Measurements from ENCODE around the gene VRK1. TPM values are rescaled to one million over a fixed set of nuclear protein-coding genes. Genes with fewer than 3 reads are reported as not detected.

VRK1 gene
- total RNA-seq, 4 donors from 2014 or later: 3.8 to 7.0 (median 5.4) TPM

DNA sequence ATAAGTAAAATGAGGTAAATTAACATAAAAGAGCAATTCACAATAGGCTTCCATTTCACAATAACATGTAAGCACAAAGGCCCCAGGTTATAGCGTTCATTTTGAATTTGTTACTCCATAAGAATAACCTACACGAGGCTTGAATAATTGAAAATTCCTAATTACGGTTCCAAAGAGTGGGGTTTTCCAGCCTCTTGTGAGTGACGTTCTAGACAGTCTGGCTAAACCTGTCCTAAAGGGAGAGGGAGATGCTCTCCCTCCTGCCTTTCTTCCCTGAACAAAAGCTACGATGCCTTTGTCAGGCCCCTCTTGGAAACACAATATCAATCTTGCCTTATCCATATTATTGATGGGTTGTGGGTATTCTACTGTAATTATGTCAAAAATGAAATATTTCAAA lies 24.3 kb upstream of the VRK1 start:
- Histone ChIP-seq H3K4me3 (no peak overlapping the region), H3K36me3 (no peaks in the 10 kb centered on the region), H3K27ac (no peak overlapping the region), H3K4me1 (no peaks in the 10 kb centered on the region), H3K27me3 (no peaks in the 10 kb centered on the region), H3K9me3 (no peaks in the 10 kb centered on the region)
- ATAC-seq (no peak), DNase-seq (no peak)
- in situ Hi-C loops (cut with MboI; ENCODE audit: low sequenced_read_pairs in 4 of 4): no loop called here
- no peak for TF ChIP-seq POLR2A (IDR thresholded peaks at IDR 0.05)
- TF ChIP-seq, protein P1, sequence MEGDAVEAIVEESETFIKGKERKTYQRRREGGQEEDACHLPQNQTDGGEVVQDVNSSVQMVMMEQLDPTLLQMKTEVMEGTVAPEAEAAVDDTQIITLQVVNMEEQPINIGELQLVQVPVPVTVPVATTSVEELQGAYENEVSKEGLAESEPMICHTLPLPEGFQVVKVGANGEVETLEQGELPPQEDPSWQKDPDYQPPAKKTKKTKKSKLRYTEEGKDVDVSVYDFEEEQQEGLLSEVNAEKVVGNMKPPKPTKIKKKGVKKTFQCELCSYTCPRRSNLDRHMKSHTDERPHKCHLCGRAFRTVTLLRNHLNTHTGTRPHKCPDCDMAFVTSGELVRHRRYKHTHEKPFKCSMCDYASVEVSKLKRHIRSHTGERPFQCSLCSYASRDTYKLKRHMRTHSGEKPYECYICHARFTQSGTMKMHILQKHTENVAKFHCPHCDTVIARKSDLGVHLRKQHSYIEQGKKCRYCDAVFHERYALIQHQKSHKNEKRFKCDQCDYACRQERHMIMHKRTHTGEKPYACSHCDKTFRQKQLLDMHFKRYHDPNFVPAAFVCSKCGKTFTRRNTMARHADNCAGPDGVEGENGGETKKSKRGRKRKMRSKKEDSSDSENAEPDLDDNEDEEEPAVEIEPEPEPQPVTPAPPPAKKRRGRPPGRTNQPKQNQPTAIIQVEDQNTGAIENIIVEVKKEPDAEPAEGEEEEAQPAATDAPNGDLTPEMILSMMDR (IDR thresholded peaks at IDR 0.05 in 4 of 5, conservative IDR thresholded peaks at IDR 0.05 in 1 of 5): no peak
- intact Hi-C loops (cut with DNase I; ENCODE audit: low total_unique reads): no loop called here

DNA sequence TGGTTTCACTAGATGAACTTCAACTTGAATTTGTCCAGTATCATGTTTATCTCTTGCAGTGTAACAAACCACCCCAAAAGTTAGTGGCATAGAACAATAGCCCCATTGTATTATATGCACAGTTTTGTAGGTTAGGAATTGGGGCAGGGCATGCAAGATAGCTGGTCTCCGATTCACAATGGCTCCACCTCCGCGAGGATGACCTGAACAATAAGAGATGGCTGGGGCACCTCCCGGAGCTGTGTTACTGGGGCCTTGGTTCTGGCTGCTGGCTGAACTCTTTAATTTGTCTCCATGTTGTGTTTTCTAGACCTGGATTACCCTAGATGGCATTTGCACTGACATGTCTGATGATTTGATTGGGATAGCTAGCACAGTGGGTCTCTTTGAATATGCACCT lies 20.4 kb upstream of the VRK1 start:
- DNase-seq: no peak
- in situ Hi-C loops (cut with MboI; ENCODE audit: low sequenced_read_pairs in 4 of 4) (no loop called here), intact Hi-C loops (cut with DNase I; ENCODE audit: low total_unique reads) (no loop called here)
- no peaks in the 10 kb centered on the region for H3K9me3 ChIP-seq
- H3K27me3 ChIP-seq: no peaks in the 10 kb centered on the region
- no peaks in the 10 kb centered on the region for H3K36me3 ChIP-seq
- TF ChIP-seq, protein P1 (IDR thresholded peaks at IDR 0.05 in 4 of 5, conservative IDR thresholded peaks at IDR 0.05 in 1 of 5): no peak
- TF ChIP-seq POLR2A (IDR thresholded peaks at IDR 0.05): no peak
- no peak overlapping the region for H3K4me3 ChIP-seq
- no peak overlapping the region for H3K27ac ChIP-seq
- no peak for ATAC-seq
- H3K4me1 ChIP-seq: no peaks in the 10 kb centered on the region

DNA sequence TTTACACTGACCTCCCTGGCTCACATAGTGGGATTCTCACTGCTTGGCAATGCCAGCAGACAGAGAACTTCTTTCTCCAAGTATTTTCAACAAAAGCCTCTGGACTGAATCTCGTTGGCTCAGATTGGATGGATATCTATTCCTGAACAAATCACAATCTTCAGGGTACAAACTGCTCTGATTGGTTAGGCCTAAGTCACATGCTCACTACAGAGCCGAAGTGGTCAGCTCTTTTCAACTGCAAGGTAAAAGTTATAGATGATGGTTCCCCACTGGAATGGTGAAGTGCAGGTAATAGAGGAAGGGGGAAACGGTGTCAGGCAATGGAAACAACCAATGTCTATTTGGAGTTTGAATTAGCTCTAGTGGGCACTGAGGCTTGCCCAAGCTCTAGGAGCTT lies 16.7 kb upstream of the VRK1 start:
- no peaks in the 10 kb centered on the region for H3K36me3 ChIP-seq
- intact Hi-C loops (cut with DNase I; ENCODE audit: low total_unique reads): no loop called here
- in situ Hi-C loops (cut with MboI; ENCODE audit: low sequenced_read_pairs in 4 of 4): no loop called here
- no peaks in the 10 kb centered on the region for H3K27me3 ChIP-seq
- no peaks in the 10 kb centered on the region for H3K9me3 ChIP-seq
- DNase-seq: no peak
- no peaks in the 10 kb centered on the region for H3K4me1 ChIP-seq
- ATAC-seq: no peak
- no peak overlapping the region for H3K4me3 ChIP-seq
- H3K27ac ChIP-seq: no peak overlapping the region
- TF ChIP-seq, protein P1 (IDR thresholded peaks at IDR 0.05 in 4 of 5, conservative IDR thresholded peaks at IDR 0.05 in 1 of 5): no peak
- TF ChIP-seq POLR2A (IDR thresholded peaks at IDR 0.05): no peak

DNA sequence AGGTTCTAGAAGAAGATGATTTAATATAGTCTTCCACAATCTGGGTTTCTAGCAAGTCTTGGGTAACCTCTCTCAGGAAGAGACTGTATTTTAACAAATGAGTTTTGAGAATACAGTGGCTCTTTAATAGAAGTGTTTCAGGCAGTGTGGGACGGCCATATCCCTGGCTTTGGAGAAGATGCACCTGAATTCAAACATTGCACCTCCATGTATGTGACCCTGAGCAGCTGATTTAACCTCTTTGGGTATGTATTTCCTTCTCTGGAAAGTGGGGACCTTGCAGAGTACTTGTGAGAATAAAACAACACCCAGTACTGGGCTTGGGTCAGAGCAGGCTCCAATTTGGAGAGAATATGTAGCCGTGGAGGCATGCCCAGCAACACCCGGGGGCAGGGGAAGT lies 15.8 kb upstream of the VRK1 start:
- Histone ChIP-seq H3K9me3 (no peaks in the 10 kb centered on the region), H3K4me3 (no peak overlapping the region), H3K4me1 (no peaks in the 10 kb centered on the region), H3K27ac (no peak overlapping the region), H3K27me3 (no peaks in the 10 kb centered on the region), H3K36me3 (no peaks in the 10 kb centered on the region)
- ATAC-seq: no peak
- TF ChIP-seq POLR2A (IDR thresholded peaks at IDR 0.05): no peak
- TF ChIP-seq, protein P1 (IDR thresholded peaks at IDR 0.05 in 4 of 5, conservative IDR thresholded peaks at IDR 0.05 in 1 of 5): no peak
- in situ Hi-C loops (cut with MboI; ENCODE audit: low sequenced_read_pairs in 4 of 4) (no loop called here), intact Hi-C loops (cut with DNase I; ENCODE audit: low total_unique reads) (no loop called here)
- no peak for DNase-seq

DNA sequence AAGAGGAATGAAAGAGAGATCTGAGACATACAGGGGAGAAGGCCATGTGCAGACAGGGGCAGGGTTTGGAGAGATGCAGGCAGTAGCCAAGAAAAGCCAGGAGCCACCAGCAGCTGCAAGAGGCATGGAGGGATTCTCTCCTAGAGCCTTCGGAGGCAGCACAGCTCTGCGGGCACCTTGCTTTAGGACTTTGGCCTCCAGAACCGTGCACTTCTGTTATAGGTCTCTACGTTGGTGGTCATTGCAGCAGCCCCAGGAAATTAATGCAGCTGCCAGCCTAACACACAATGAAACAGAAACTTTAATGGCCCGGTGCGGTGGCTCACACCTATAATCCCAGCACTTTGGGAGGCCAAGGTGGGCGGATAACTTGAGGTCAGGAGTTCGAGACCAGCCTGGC lies 14.7 kb upstream of the VRK1 start:
- ATAC-seq (no peak), DNase-seq (no peak)
- in situ Hi-C loops (cut with MboI; ENCODE audit: low sequenced_read_pairs in 4 of 4): no loop called here
- intact Hi-C loops (cut with DNase I; ENCODE audit: low total_unique reads): no loop called here
- no peak for TF ChIP-seq POLR2A (IDR thresholded peaks at IDR 0.05)
- TF ChIP-seq, protein P1 (IDR thresholded peaks at IDR 0.05 in 4 of 5, conservative IDR thresholded peaks at IDR 0.05 in 1 of 5): no peak
- Histone ChIP-seq H3K9me3 (no peaks in the 10 kb centered on the region), H3K4me3 (no peak overlapping the region), H3K36me3 (no peaks in the 10 kb centered on the region), H3K27ac (no peak overlapping the region), H3K27me3 (no peaks in the 10 kb centered on the region), H3K4me1 (no peaks in the 10 kb centered on the region)
